ENCODE measurements around the gene FAM43A. TPM values are rescaled to one million over a fixed set of nuclear protein-coding genes. Genes with fewer than 3 reads are reported as not detected.

The FAM43A gene
- total RNA-seq = 33.9 TPM
- long read RNA-seq, transcript FAM43A-201 (1 exons, 2,494 nt) = major isoform, 77 of 77 reads
- long read RNA-seq, partial matches to known transcripts = 0 of 77 reads
- long read RNA-seq, other reads (novel, unspliced or antisense) = 0 of 77 reads

- intact Hi-C loops (cut with DNase I) = loop anchor here (2.0 to 5.0 kb wide), 6 partner anchors 87 to 316 kb away; no protein-coding TSS in a partner anchor
- peak; percentile 98 for DNase-seq (ENCODE audit: low spot score)
Measured at GRCh38 chr3:194685718-194686413, at the start of gene FAM43A. FAM43A (plus strand) TSS chr3:194685883; CDS start chr3:194686827, 944 bp downstream.

- peak; percentile 60 for DNase-seq (ENCODE audit: low spot score)
- intact Hi-C loops (cut with DNase I) = no loop called here
Measured at GRCh38 chr3:194637066-194637465, 48.6 kb upstream of the FAM43A start.

- DNase-seq (ENCODE audit: low spot score) = peak; percentile 70
- intact Hi-C loops (cut with DNase I) = no loop called here
Measured at GRCh38 chr3:194637541-194638400, 47.9 kb upstream of the FAM43A start.

- DNase-seq (ENCODE audit: low spot score) = peak; percentile 64
- intact Hi-C loops (cut with DNase I) = no loop called here
Measured at GRCh38 chr3:194638991-194639605, 46.6 kb upstream of the FAM43A start.

- intact Hi-C loops (cut with DNase I) = no loop called here
- peak; percentile 10 for DNase-seq (ENCODE audit: low spot score)
Measured at GRCh38 chr3:194640829-194641228, 44.9 kb upstream of the FAM43A start.

- intact Hi-C loops (cut with DNase I) = no loop called here
Measured at GRCh38 chr3:194642769-194643168, 42.9 kb upstream of the FAM43A start.

GRCh38 chr3:194647747-194648146 lies 37.9 kb upstream of the FAM43A start:
- intact Hi-C loops (cut with DNase I) = no loop called here
- DNase-seq (ENCODE audit: low spot score) = no peak

More at GRCh38 chr3:194642769-194643168, 42.9 kb upstream of the FAM43A start:
- no peak for DNase-seq (ENCODE audit: low spot score)

GRCh38 chr3:194654443-194654842 lies 31.2 kb upstream of the FAM43A start:
- no peak for DNase-seq (ENCODE audit: low spot score)
- intact Hi-C loops (cut with DNase I) = no loop called here

- DNase-seq (ENCODE audit: low spot score) = no peak
- intact Hi-C loops (cut with DNase I) = no loop called here
Measured at GRCh38 chr3:194657439-194657838, 28.2 kb upstream of the FAM43A start.

- intact Hi-C loops (cut with DNase I) = no loop called here
- no peak for DNase-seq (ENCODE audit: low spot score)
Measured at GRCh38 chr3:194658477-194659242, 27.0 kb upstream of the FAM43A start.

GRCh38 chr3:194659778-194660177 lies 25.9 kb upstream of the FAM43A start:
- no peak for DNase-seq (ENCODE audit: low spot score)
- intact Hi-C loops (cut with DNase I) = no loop called here

- DNase-seq (ENCODE audit: low spot score) = no peak
- intact Hi-C loops (cut with DNase I) = no loop called here
Measured at GRCh38 chr3:194661374-194661773, 24.3 kb upstream of the FAM43A start.

GRCh38 chr3:194661946-194662345 lies 23.7 kb upstream of the FAM43A start:
- DNase-seq (ENCODE audit: low spot score) = no peak
- intact Hi-C loops (cut with DNase I) = no loop called here

GRCh38 chr3:194664857-194665256 lies 20.8 kb upstream of the FAM43A start:
- DNase-seq (ENCODE audit: low spot score) = no peak
- intact Hi-C loops (cut with DNase I) = no loop called here

GRCh38 chr3:194667363-194667762 lies 18.3 kb upstream of the FAM43A start:
- intact Hi-C loops (cut with DNase I) = no loop called here
- DNase-seq (ENCODE audit: low spot score) = no peak

- intact Hi-C loops (cut with DNase I) = loop anchor here (5.0 kb wide), 1 partner anchor 89 kb away; no protein-coding TSS in a partner anchor
- DNase-seq (ENCODE audit: low spot score) = no peak
Measured at GRCh38 chr3:194671511-194671899, 14.2 kb upstream of the FAM43A start.

- peak; percentile 95 for DNase-seq (ENCODE audit: low spot score)
- intact Hi-C loops (cut with DNase I) = loop anchor here (2.0 to 5.0 kb wide), 2 partner anchors 90 to 587 kb away; no protein-coding TSS in a partner anchor
Measured at GRCh38 chr3:194671900-194672808, 13.5 kb upstream of the FAM43A start, which contains the start of gene LSG1. LSG1 (minus strand) TSS chr3:194672191; CDS start chr3:194672162, 29 bp downstream.

- DNase-seq (ENCODE audit: low spot score) = no peak
- intact Hi-C loops (cut with DNase I) = loop anchor here (2.0 to 5.0 kb wide), 2 partner anchors 91 to 586 kb away; no protein-coding TSS in a partner anchor
Measured at GRCh38 chr3:194672876-194673275, 12.8 kb upstream of the FAM43A start.
